Fibroblast of pulmonary artery (primary cell): ENCODE results near the gene GPNMB.
A peak's percentile ranks its signal among the peaks of the same experiment; 100 is the strongest.

Experiments used
- DNase-seq: peaks from one replicate; pipeline ENCODE4 v3.0.0-alpha.2; 2010; ENCODE audit warnings: low read depth
- H3K4me3 ChIP-seq: replicated peaks from 2 replicates; pipeline ENCODE4 v1.5.1; 2011; ENCODE audit warnings: low read depth, mild to moderate bottlenecking, control low read depth, low read length, moderate library complexity
- CTCF ChIP-seq: IDR thresholded peaks from 2 replicates; pipeline ENCODE4 v1.5.1; 2011; ENCODE audit warnings: mild to moderate bottlenecking, control low read depth, low read length, inconsistent platforms; ENCODE audit errors: missing control alignments

GPNMB gene

DNA sequence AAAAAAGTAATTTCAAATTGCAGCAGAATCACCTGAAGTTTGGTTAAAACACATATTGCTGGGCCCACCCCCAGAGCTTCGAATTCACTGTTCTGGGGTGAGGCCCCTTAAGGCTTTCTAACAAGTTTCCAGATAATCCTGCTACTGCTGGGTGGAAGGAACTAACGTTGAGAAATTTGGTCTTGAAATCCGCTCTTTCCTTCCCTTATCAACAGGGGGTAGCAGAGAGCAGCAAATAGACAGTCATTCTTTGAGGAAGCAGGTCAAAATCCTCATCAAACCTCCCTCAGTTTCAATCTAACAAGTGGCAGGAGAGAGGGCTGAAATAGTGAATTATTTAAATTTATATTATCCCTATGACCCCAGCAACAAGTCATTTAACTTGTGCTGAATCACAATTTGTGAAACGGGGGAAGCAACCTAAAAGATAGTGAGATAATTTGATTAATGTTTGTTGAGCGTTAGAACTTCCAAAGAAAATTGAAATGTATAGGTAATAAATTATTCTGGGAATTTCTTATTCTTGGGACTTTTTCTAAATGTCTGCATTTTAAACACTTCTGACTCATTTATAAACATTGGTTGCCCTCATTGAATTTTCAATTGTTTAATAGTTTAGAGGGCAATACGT, 30.9 kb downstream of the GPNMB start:
- TF ChIP-seq CTCF: peak; percentile 95
- no peak overlapping the region for H3K4me3 ChIP-seq
- DNase-seq: peak; percentile 84

DNA sequence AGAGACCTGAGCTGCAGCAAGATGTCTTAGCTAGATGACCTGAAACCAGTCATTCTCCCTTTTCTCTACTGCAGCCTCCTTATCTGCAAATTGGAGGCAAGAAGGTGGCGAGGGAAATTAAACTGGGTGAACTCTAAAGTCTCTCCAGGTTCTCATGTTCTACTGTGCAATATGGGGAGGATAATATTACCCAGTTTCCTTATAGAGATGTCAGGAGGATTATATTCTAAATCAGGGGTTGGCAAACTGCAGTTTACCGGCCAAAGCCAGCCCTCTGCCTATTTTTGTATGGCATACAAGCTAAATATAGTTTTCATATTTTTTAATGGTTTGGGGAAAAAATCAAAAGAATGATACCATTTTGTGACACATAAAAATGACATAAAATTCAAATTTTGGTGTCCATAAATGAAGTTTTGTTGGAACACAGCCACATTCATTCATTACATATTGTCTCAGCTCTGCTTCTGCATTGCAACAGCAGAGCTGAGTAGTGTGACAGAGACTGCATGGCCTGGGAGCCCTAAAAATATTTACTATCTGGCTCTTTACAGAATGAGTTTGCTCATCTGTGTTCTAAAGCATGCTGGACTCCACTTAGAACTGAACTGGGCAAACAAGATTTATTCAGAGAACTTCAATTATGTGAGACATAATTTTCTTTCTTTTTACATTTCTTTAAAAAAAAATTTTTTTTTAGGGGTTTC, 33.4 kb downstream of the GPNMB start:
- no peak for DNase-seq
- H3K4me3 ChIP-seq: no peak overlapping the region
- TF ChIP-seq CTCF: no peak

GRCh38 chr7:23283086-23283485, 36.5 kb downstream of the GPNMB start:
- no peak for DNase-seq
- H3K4me3 ChIP-seq: no peak overlapping the region
- TF ChIP-seq CTCF: no peak

GRCh38 chr7:23284871-23285270, 38.3 kb downstream of the GPNMB start:
- no peak for TF ChIP-seq CTCF
- H3K4me3 ChIP-seq: no peak overlapping the region
- no peak for DNase-seq

DNA sequence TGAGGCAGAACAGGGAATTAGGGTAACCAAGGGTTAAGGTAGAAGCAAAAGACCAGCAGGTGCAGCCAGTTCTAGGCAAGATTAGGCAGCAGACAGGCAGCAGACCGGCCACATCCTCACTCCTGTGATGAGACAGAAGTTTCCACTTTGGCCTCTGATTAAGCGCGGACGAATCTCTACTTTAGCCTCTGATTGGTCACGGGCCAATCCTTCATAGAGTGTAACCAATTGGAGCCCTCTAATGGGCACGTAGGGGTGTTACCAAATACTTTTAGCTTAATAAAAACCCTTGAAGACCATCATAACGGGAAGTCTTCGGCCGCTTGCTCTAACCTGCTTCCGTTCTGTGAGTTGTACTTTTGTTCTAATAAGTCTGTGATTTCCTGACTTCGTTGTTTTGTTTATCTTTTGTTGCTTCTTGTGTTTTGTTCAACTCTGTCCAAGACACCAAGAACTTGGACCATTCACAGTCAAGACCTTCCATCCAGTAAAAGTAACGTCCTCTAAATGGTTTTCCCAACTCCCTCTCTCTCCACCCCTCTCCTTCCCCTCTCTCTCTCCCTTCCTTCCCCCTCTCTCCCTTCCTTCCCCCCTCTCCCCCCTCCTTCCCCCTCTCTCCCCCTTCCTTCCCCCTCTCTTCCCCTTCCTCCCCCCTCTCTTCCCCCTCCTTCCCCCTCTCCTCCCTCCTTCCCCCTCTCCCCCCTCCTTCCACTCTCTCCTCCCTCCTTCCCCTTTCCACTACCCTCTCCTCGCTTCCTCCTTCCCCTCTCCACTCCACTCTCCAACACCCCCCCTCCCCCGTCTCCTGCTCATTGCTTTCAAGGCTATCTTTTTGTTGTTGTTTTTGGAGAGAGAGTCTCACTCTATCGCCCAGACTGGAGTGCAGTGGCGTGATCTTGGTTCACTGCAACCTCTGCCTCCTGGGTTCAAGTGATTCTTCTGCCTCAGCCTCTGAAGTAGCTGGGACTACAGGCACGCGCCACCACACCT, 39.4 kb downstream of the GPNMB start:
- H3K4me3 ChIP-seq: no peak overlapping the region
- DNase-seq: no peak
- no peak for TF ChIP-seq CTCF

- no peak for TF ChIP-seq CTCF
- DNase-seq: no peak
- H3K4me3 ChIP-seq: no peak overlapping the region
Observed at GRCh38 chr7:23287612-23288011, 41.0 kb downstream of the GPNMB start.
